Measurements from ENCODE around the gene TMC6. TPM values are rescaled to one million over a fixed set of nuclear protein-coding genes. Genes with fewer than 3 reads are reported as not detected.
A peak's percentile ranks its signal among the peaks of the same experiment; 100 is the strongest.

TMC6 gene
- total RNA-seq, 1 donor from 2014 or later = 292 TPM

DNA sequence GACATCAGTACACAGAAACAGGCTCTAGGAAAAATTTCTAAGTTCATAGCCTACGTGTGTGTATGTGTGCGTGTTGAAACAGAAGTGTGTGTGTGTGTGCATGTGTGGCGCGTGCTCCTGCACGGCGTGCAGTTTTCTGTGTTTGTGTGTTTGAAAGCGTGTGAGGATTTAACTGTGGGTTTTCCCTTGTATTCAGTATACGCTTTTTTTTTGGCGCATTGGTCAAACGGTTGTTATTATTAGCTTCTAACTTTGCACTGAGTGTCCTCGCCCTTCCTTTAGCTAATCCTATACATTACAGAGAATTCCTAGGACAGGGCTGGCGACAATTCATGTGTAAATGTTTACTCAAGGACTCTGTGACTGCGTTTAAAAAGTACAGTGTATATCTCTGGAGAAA, 23.0 kb downstream of the TMC6 start:
- Mint-ChIP-seq H3K4me1 (ENCODE audit: unreplicated experiment) (no peaks in the 10 kb centered on the region), H3K9me3 (ENCODE audit: unreplicated experiment) (peaks cover 10% of the 10 kb centered on the region), H3K27me3 (ENCODE audit: unreplicated experiment) (peaks cover 6% of the 10 kb centered on the region), H3K4me3 (ENCODE audit: unreplicated experiment) (no peak overlapping the region), H3K36me3 (ENCODE audit: low read depth, unreplicated experiment) (peaks cover 31% of the 10 kb centered on the region), H3K27ac (ENCODE audit: unreplicated experiment) (no peak overlapping the region)
- no peak for DNase-seq (ENCODE audit: low spot score)
- TF ChIP-seq, protein P1, sequence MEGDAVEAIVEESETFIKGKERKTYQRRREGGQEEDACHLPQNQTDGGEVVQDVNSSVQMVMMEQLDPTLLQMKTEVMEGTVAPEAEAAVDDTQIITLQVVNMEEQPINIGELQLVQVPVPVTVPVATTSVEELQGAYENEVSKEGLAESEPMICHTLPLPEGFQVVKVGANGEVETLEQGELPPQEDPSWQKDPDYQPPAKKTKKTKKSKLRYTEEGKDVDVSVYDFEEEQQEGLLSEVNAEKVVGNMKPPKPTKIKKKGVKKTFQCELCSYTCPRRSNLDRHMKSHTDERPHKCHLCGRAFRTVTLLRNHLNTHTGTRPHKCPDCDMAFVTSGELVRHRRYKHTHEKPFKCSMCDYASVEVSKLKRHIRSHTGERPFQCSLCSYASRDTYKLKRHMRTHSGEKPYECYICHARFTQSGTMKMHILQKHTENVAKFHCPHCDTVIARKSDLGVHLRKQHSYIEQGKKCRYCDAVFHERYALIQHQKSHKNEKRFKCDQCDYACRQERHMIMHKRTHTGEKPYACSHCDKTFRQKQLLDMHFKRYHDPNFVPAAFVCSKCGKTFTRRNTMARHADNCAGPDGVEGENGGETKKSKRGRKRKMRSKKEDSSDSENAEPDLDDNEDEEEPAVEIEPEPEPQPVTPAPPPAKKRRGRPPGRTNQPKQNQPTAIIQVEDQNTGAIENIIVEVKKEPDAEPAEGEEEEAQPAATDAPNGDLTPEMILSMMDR (IDR thresholded peaks at IDR 0.05; ENCODE audit: unreplicated experiment) = no peak

DNA sequence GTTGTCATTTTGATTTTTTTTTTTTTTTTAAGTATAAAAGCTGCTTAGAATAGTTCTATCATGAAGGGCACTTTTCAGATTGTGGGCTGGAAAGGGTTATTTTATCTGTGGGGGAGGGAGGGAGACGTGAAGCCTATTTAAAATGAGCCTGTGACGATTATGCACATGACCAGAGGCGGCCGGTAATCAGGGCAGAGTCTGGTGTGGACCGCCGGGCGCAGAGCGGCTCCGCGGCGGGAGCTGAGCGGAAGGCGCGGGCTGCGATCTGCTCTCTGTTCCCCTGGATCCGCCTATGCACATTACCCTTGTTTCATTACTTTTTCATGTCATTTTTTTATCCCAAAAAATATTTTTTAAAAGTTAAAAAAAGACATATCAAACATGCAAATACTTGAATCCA, 23.5 kb downstream of the TMC6 start:
- TF ChIP-seq, protein P1 (IDR thresholded peaks at IDR 0.05; ENCODE audit: unreplicated experiment) = no peak
- no peak overlapping the region for H3K27ac Mint-ChIP-seq (ENCODE audit: unreplicated experiment)

DNA sequence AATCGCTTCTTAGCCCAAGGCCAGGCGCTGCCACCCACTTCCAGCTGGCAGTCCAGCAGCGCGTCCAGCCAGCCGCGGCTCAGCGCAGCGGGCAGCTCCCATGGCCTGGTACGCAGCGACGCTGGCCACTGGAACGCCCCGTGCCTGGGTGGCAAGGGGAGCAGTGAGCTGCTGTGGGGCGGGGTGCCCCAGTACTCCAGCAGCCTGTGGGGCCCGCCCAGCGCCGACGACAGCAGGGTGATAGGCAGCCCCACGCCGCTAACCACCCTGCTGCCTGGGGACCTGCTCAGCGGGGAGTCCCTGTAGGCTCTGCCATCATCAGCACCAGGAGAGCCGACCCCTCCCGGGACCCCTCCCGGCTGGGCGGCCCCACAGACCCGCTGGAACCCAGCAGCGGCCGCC, 24.0 kb downstream of the TMC6 start:
- no peaks in the 10 kb centered on the region for H3K4me1 Mint-ChIP-seq (ENCODE audit: unreplicated experiment)
- no peak for DNase-seq (ENCODE audit: low spot score)
- peaks cover 12% of the 10 kb centered on the region for H3K9me3 Mint-ChIP-seq (ENCODE audit: unreplicated experiment)
- H3K27ac Mint-ChIP-seq (ENCODE audit: unreplicated experiment) = no peak overlapping the region
- peaks cover 33% of the 10 kb centered on the region for H3K36me3 Mint-ChIP-seq (ENCODE audit: low read depth, unreplicated experiment)
- TF ChIP-seq, protein P1 (IDR thresholded peaks at IDR 0.05; ENCODE audit: unreplicated experiment) = no peak
- H3K27me3 Mint-ChIP-seq (ENCODE audit: unreplicated experiment) = no peaks in the 10 kb centered on the region
- no peak overlapping the region for H3K4me3 Mint-ChIP-seq (ENCODE audit: unreplicated experiment)

More for the DNA sequence above, 23.5 kb downstream of the TMC6 start:
- DNase-seq (ENCODE audit: low spot score) = no peak
- Mint-ChIP-seq H3K9me3 (ENCODE audit: unreplicated experiment) (peaks cover 10% of the 10 kb centered on the region), H3K4me1 (ENCODE audit: unreplicated experiment) (no peaks in the 10 kb centered on the region), H3K4me3 (ENCODE audit: unreplicated experiment) (no peak overlapping the region), H3K27me3 (ENCODE audit: unreplicated experiment) (peaks cover 2% of the 10 kb centered on the region), H3K36me3 (ENCODE audit: low read depth, unreplicated experiment) (peaks cover 30% of the 10 kb centered on the region)

DNA sequence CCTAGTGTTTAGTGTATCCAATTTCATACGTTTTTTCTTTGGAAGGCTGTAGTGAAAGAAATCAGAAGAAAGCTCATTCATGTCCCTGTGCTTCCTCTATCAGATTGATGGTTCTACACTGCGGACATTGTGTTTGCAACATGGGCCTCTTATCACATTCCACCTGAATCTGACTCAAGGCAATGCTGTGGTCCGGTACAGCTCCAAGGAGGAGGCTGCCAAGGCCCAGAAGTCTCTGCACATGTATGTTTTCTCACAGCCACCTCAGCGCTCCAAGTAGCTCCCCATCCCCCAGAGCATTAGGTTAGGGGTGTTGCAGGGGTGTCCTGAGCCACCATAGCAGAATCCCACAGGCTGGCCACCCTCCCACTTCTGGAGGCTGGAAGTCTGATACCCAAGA, 25.2 kb downstream of the TMC6 start:
- no peak for DNase-seq (ENCODE audit: low spot score)
- peaks cover 40% of the 10 kb centered on the region for H3K36me3 Mint-ChIP-seq (ENCODE audit: low read depth, unreplicated experiment)
- no peak overlapping the region for H3K27ac Mint-ChIP-seq (ENCODE audit: unreplicated experiment)
- peaks cover 16% of the 10 kb centered on the region for H3K9me3 Mint-ChIP-seq (ENCODE audit: unreplicated experiment)
- H3K27me3 Mint-ChIP-seq (ENCODE audit: unreplicated experiment) = peaks cover 2% of the 10 kb centered on the region
- H3K4me3 Mint-ChIP-seq (ENCODE audit: unreplicated experiment) = no peak overlapping the region
- no peaks in the 10 kb centered on the region for H3K4me1 Mint-ChIP-seq (ENCODE audit: unreplicated experiment)
- TF ChIP-seq, protein P1 (IDR thresholded peaks at IDR 0.05; ENCODE audit: unreplicated experiment) = no peak

DNA sequence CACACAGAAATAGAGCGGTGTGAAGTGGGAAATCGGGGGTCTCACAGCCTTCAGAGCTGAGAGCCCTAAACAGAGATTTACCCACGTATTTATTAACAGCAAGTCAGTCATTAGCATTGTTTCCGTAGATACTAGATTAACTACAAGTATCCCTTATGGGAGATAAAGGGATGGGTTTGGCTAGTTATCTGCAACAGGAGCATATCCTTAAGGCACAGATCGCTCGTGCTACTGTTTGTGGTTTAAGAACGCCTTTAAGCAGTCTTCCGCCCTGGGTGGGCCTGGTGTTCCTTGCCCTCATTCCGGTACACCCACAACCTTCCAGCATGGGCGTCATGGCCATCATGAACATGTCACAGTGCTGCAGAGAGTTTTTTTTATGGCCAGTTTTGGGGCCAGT, 27.0 kb downstream of the TMC6 start:
- Mint-ChIP-seq H3K4me3 (ENCODE audit: unreplicated experiment) (peak overlapping the region; percentile 80), H3K27me3 (ENCODE audit: unreplicated experiment) (peaks cover 2% of the 10 kb centered on the region), H3K4me1 (ENCODE audit: unreplicated experiment) (no peaks in the 10 kb centered on the region), H3K36me3 (ENCODE audit: low read depth, unreplicated experiment) (peaks cover 48% of the 10 kb centered on the region), H3K27ac (ENCODE audit: unreplicated experiment) (no peak overlapping the region), H3K9me3 (ENCODE audit: unreplicated experiment) (peaks cover 16% of the 10 kb centered on the region)
- DNase-seq (ENCODE audit: low spot score) = no peak
- TF ChIP-seq, protein P1 (IDR thresholded peaks at IDR 0.05; ENCODE audit: unreplicated experiment) = no peak

All from endothelial cell (in vitro differentiated cells).